Keratinocyte (primary cell): ENCODE measurements around the gene TARM1. TPM values are rescaled to one million over a fixed set of nuclear protein-coding genes. Genes with fewer than 3 reads are reported as not detected.

Experiments
- DNase-seq: peaks from one replicate; pipeline ENCODE4 v3.0.0-alpha.2; 2011; ENCODE audit warnings: low read depth, missing footprints, low spot score
- FAIRE-seq: peaks from 2 replicates; lab custom pipeline; 2011; peaks lifted over from hg19 to GRCh38; lab: Jason Lieb, UNC
- H2AFZ ChIP-seq: 2 replicates; pipeline ENCODE4 v1.6.0; 2012; ENCODE audit warnings: low read length, control low read depth, inconsistent platforms; ENCODE audit not compliant: control insufficient read depth
- H3K27ac ChIP-seq: 2 replicates; pipeline ENCODE4 v1.5.1; 2011; ENCODE audit warnings: low read length; ENCODE audit not compliant: control insufficient read depth, insufficient read depth
- H3K27me3 ChIP-seq: 3 replicates; pipeline ENCODE4 v1.6.0; 2011; ENCODE audit warnings: low read length; ENCODE audit not compliant: control insufficient read depth, insufficient read depth; ENCODE audit errors: extremely low read depth
- H3K36me3 ChIP-seq, 2 experiments: 2 replicates in 1 of 2; 3 replicates in 1 of 2; pipeline ENCODE4 v1.5.1; 2011; ENCODE audit warnings: low read length in 2 of 2, mild to moderate bottlenecking in 1 of 2; ENCODE audit not compliant: control insufficient read depth in 2 of 2, insufficient read depth in 2 of 2; ENCODE audit errors: extremely low read depth in 1 of 2
- H3K4me1 ChIP-seq: 3 replicates; pipeline ENCODE4 v1.5.1; 2011; ENCODE audit warnings: low read length; ENCODE audit not compliant: control insufficient read depth, insufficient read depth; ENCODE audit errors: extremely low read depth
- H3K4me2 ChIP-seq: 3 replicates; pipeline ENCODE4 v1.6.0; 2011; ENCODE audit warnings: low read depth, low read length; ENCODE audit not compliant: control insufficient read depth, insufficient read depth; ENCODE audit errors: extremely low read depth
- H3K4me3 ChIP-seq, 3 experiments: fragments of 200-600 bp in 1 of 3; sonication (generic) in 1 of 3; 2 replicates in 2 of 3; 3 replicates in 1 of 3; pipeline ENCODE4 v1.5.1; 2011 to 2016; ENCODE audit warnings: low read length in 3 of 3, mild to moderate bottlenecking in 3 of 3, control low read depth in 2 of 3, inconsistent platforms in 1 of 3, low read depth in 1 of 3, mixed read lengths in 1 of 3, mixed run types in 1 of 3, moderate library complexity in 1 of 3; ENCODE audit not compliant: control insufficient read depth in 2 of 3, insufficient read depth in 2 of 3; ENCODE audit errors: extremely low read depth in 1 of 3
- H3K79me2 ChIP-seq: 2 replicates; pipeline ENCODE4 v1.6.0; 2012; ENCODE audit warnings: low read length; ENCODE audit not compliant: control insufficient read depth, insufficient read depth
- H3K9ac ChIP-seq: 3 replicates; pipeline ENCODE4 v1.6.0; 2011; ENCODE audit warnings: low read length; ENCODE audit not compliant: control insufficient read depth, insufficient read depth; ENCODE audit errors: extremely low read depth
- H3K9me1 ChIP-seq: 3 replicates; pipeline ENCODE4 v1.6.0; 2011; ENCODE audit warnings: low read length; ENCODE audit not compliant: control insufficient read depth, insufficient read depth; ENCODE audit errors: extremely low read depth
- H3K9me3 ChIP-seq: 2 replicates; pipeline ENCODE4 v1.5.1; 2012; ENCODE audit warnings: low read depth, low read length; ENCODE audit not compliant: control insufficient read depth
- H4K20me1 ChIP-seq: 3 replicates; pipeline ENCODE4 v1.6.0; 2011; ENCODE audit warnings: low read length; ENCODE audit not compliant: control insufficient read depth, insufficient read depth; ENCODE audit errors: extremely low read depth
- CTCF ChIP-seq, 3 experiments: IDR thresholded peaks in 1 of 3; conservative IDR thresholded peaks in 1 of 3; optimal IDR thresholded peaks in 1 of 3; 2 replicates in 2 of 3; 3 replicates in 1 of 3; pipeline versions ENCODE3 to v1.5.1; 2011; ENCODE audit warnings: low read length in 3 of 3, mild to moderate bottlenecking in 3 of 3, moderate library complexity in 2 of 3, control low read depth in 1 of 3, inconsistent platforms in 1 of 3; ENCODE audit not compliant: insufficient read depth in 2 of 3; ENCODE audit errors: extremely low read depth in 1 of 3
- EZH2 ChIP-seq: IDR thresholded peaks from one replicate; pipeline ENCODE4 v1.6.1; 2012; ENCODE audit warnings: inconsistent platforms, mild to moderate bottlenecking, low read length, moderate library complexity
- dilution Hi-C: fragments of 300-500 bp; cut with MboI; formaldehyde crosslinking; loops from one replicate; pipeline ENCODE4 v1.7.0; 2020; ENCODE audit warnings: low sequenced_read_pairs; ENCODE audit not compliant: extremely low pct_ligation_motif_present
- polyA plus RNA-seq, 5 experiments: library from polyadenylated mRNA; depleted of rRNA in 3 of 5; stranded (reverse) in 3 of 5; stranded (forward) in 1 of 5; unstranded in 1 of 5; fragments of >200 nt; gene quantifications; 1 replicate in 1 of 5; 2 replicates in 3 of 5; 3 replicates in 1 of 5; pipeline versions ENCODE4 v1.2.1 to v1.2.3, GENCODE V29; 2011 to 2012; ENCODE audit warnings: missing spikeins in 2 of 5, low read depth in 1 of 5, low replicate concordance in 1 of 5

The TARM1 gene
- polyA plus RNA-seq, 1 donor (not counting 4 experiments of a cell fraction or from before 2014, with no cell fraction given), result not detected

- no peak overlapping the region for H3K9ac ChIP-seq
- no peaks in the 10 kb centered on the region for H3K9me1 ChIP-seq
- FAIRE-seq (no peak), DNase-seq (no peak)
- no peak for TF ChIP-seq CTCF (optimal IDR thresholded peaks at IDR 0.05 in 1 of 3, IDR thresholded peaks at IDR 0.05 in 1 of 3, conservative IDR thresholded peaks at IDR 0.05 in 1 of 3; ENCODE audit: extremely low read depth in 1 of 3, insufficient read depth in 2 of 3, low read length in 3 of 3)
- no peak for TF ChIP-seq EZH2
- H3K27me3 ChIP-seq, result no peaks in the 10 kb centered on the region
- no peak overlapping the region for H3K4me2 ChIP-seq
- no peaks in the 10 kb centered on the region for H3K9me3 ChIP-seq
- H3K4me3 ChIP-seq, result no peak overlapping the region
- H3K36me3 ChIP-seq, result peaks cover 35 to 39% of the 10 kb centered on the region in 2 experiments
- no peak overlapping the region for H2AFZ ChIP-seq
- H3K4me1 ChIP-seq, result no peaks in the 10 kb centered on the region
- no peaks in the 10 kb centered on the region for H4K20me1 ChIP-seq
- dilution Hi-C loops, result no loop called here
- H3K27ac ChIP-seq, result no peak overlapping the region
- H3K79me2 ChIP-seq, result no peaks in the 10 kb centered on the region
Measured at GRCh38 chr19:54127688-54128440, 46.7 kb upstream of the TARM1 start.

- DNase-seq (no peak), FAIRE-seq (no peak)
- no peak overlapping the region for H3K4me2 ChIP-seq
- H3K4me1 ChIP-seq, result no peaks in the 10 kb centered on the region
- no peak overlapping the region for H3K4me3 ChIP-seq
- H3K36me3 ChIP-seq, result peaks cover 40 to 57% of the 10 kb centered on the region in 2 experiments
- H3K9me1 ChIP-seq, result no peaks in the 10 kb centered on the region
- no peak overlapping the region for H3K9ac ChIP-seq
- no peaks in the 10 kb centered on the region for H3K9me3 ChIP-seq
- no peak overlapping the region for H3K27ac ChIP-seq
- dilution Hi-C loops, result no loop called here
- TF ChIP-seq EZH2 (no peak), CTCF (optimal IDR thresholded peaks at IDR 0.05 in 1 of 3, IDR thresholded peaks at IDR 0.05 in 1 of 3, conservative IDR thresholded peaks at IDR 0.05 in 1 of 3; ENCODE audit: extremely low read depth in 1 of 3, insufficient read depth in 2 of 3, low read length in 3 of 3) (no peak)
- H3K79me2 ChIP-seq, result no peaks in the 10 kb centered on the region
- H4K20me1 ChIP-seq, result no peaks in the 10 kb centered on the region
- no peaks in the 10 kb centered on the region for H3K27me3 ChIP-seq
- H2AFZ ChIP-seq, result no peak overlapping the region
Measured at GRCh38 chr19:54125713-54126112, 44.5 kb upstream of the TARM1 start.
